Panc1 (cell line): ENCODE results near the gene GRIN2D. TPM values are rescaled to one million over a fixed set of nuclear protein-coding genes. Genes with fewer than 3 reads are reported as not detected.

Experiments
- ATAC-seq: fragments of 200-7000 bp; cut with Tn5 transposase; 2 replicates; pipeline ENCODE4 v1.9.1; 2020; ENCODE audit warnings: mild to moderate bottlenecking, moderate library complexity
- BruUV-seq: library from RNA; stranded (reverse); fragments of 400-500 nt; replicated peaks from 2 replicates; lab custom pipeline; 2021; lab: Mats Ljungman, UMichigan
- CTCF ChIA-PET: fragments of 300-600 bp; sonication (Branson Sonifier 250); formaldehyde crosslinking; loops from one replicate; lab custom pipeline; 2022; ENCODE audit warnings: antibody characterized with exemption; lab: Charles Lee
- POLR2A ChIA-PET: fragments of 300-600 bp; sonication (Branson Sonifier 250); formaldehyde crosslinking; loops from one replicate; lab custom pipeline; 2022; ENCODE audit warnings: antibody characterized with exemption; lab: Charles Lee
- DNase-seq: peaks from one replicate; pipeline ENCODE4 v3.0.0-alpha.2; 2010; ENCODE audit warnings: low read depth, low spot score
- H3K27ac ChIP-seq: 2 replicates; pipeline ENCODE4 v1.5.1; 2011; ENCODE audit warnings: mild to moderate bottlenecking, low read length, inconsistent platforms
- H3K27me3 ChIP-seq: fragments of 200-500 bp; sonication (Bioruptor generic); 2 replicates; pipeline ENCODE4 v1.6.0; 2014; ENCODE audit warnings: low read length, inconsistent platforms; ENCODE audit not compliant: control insufficient read depth, insufficient read depth
- H3K36me3 ChIP-seq: fragments of 200-500 bp; sonication (Bioruptor generic); 2 replicates; pipeline ENCODE4 v1.5.1; 2014; ENCODE audit warnings: inconsistent platforms, mild to moderate bottlenecking, low read length, moderate library complexity; ENCODE audit not compliant: control insufficient read depth, insufficient read depth
- H3K4me1 ChIP-seq: 2 replicates; pipeline ENCODE4 v1.5.1; 2011; ENCODE audit warnings: inconsistent platforms, mild to moderate bottlenecking, low read length, moderate library complexity; ENCODE audit not compliant: control insufficient read depth, insufficient read depth
- H3K4me3 ChIP-seq, 2 experiments: 2 replicates each; pipeline ENCODE4 v1.5.1; 2011 to 2012; ENCODE audit warnings: low read depth in 2 of 2, low read length in 2 of 2, mild to moderate bottlenecking in 2 of 2, inconsistent platforms in 1 of 2, moderate library complexity in 1 of 2
- H3K9me3 ChIP-seq: fragments of 200-500 bp; sonication (Bioruptor generic); 2 replicates; pipeline ENCODE4 v1.5.1; 2014; ENCODE audit warnings: low read depth, mild to moderate bottlenecking, inconsistent platforms, low read length, moderate library complexity; ENCODE audit not compliant: control insufficient read depth, insufficient read depth
- CTCF ChIP-seq: fragments of 450-650 bp; IDR thresholded peaks from 2 replicates; pipeline ENCODE4 v1.5.1; 2017; ENCODE audit warnings: mild to moderate bottlenecking
- POLR2AphosphoS5 ChIP-seq: IDR thresholded peaks from 2 replicates; pipeline ENCODE4 v1.6.1; 2012; ENCODE audit warnings: mild to moderate bottlenecking, low read depth, low read length, moderate library complexity
- REST ChIP-seq, 2 experiments: IDR thresholded peaks; 2 replicates each; pipeline ENCODE4 v1.6.1; 2011 to 2012; ENCODE audit warnings: low read depth in 2 of 2, control low read depth in 1 of 2, low read length in 1 of 2, mild to moderate bottlenecking in 1 of 2, moderate library complexity in 1 of 2; ENCODE audit not compliant: insufficient read depth in 1 of 2
- SIN3A ChIP-seq: IDR thresholded peaks from 2 replicates; pipeline ENCODE4 v1.6.1; 2012; ENCODE audit warnings: low read depth, mild to moderate bottlenecking, low read length, moderate library complexity, borderline replicate concordance; ENCODE audit not compliant: insufficient read depth
- TCF7L2 ChIP-seq: IDR thresholded peaks from 2 replicates; pipeline ENCODE4 v1.6.1; 2011; ENCODE audit warnings: mild to moderate bottlenecking, low read depth, low read length, inconsistent platforms
- in situ Hi-C: cut with HindIII; loops from 2 replicates; pipeline ENCODE4 v1.10.0; 2016; ENCODE audit warnings: low sequenced_read_pairs, low pct_unique_long_range_greater_than_20kb
- intact Hi-C: fragments of 100-400 bp; cut with micrococcal nuclease; formaldehyde crosslinking; loops from one replicate; pipeline ENCODE4 v1.10.0; 2022; ENCODE audit not compliant: unreplicated experiment
- total RNA-seq: library from RNA; stranded (reverse); gene quantifications from one replicate; pipeline ENCODE4 v1.2.1, GENCODE V29; 2021; ENCODE audit not compliant: unreplicated experiment

The GRIN2D gene
- total RNA-seq, 1 experiment from 2014 or later, result 6.2 TPM

- no peaks in the 10 kb centered on the region; the same call in 1 of the 2 replicates for H3K4me1 ChIP-seq
- no peaks in the 10 kb centered on the region for H3K9me3 ChIP-seq
- peak overlapping the region; percentile 96 for H3K27ac ChIP-seq
- POLR2A ChIA-PET, result interaction anchor here (0.5 to 1.0 kb wide), 2 partner anchors 15 to 29 kb away, joined by 3 read pairs; no protein-coding TSS in a partner anchor
- CTCF ChIA-PET, result no interaction called here
- no peaks in the 10 kb centered on the region for H3K27me3 ChIP-seq
- intact Hi-C loops (no loop called here), in situ Hi-C loops (no loop called here)
- ATAC-seq (peak; percentile 95), DNase-seq (no peak)
- no peaks in the 10 kb centered on the region; the same call in 1 of the 2 replicates for H3K36me3 ChIP-seq
- TF ChIP-seq POLR2AphosphoS5, result peak; percentile 56; the same call in 1 of the 2 replicates
- no peak for TF ChIP-seq REST (IDR thresholded peaks at IDR 0.05; ENCODE audit: insufficient read depth in 1 of 2, low read depth in 2 of 2, low read length in 1 of 2)
- no peak for TF ChIP-seq SIN3A
- TF ChIP-seq CTCF, result no peak
- no peak for TF ChIP-seq TCF7L2
- peak overlapping the region; percentile 54 to 73 for H3K4me3 ChIP-seq
- BruUV-seq, result no TSS peak
Measured at GRCh38 chr19:48362716-48363499, 30.6 kb upstream of the GRIN2D start.

GRCh38 chr19:48363500-48363809 lies 30.0 kb upstream of the GRIN2D start:
- peak; percentile 23 for ATAC-seq
- TF ChIP-seq TCF7L2 (no peak), REST (IDR thresholded peaks at IDR 0.05; ENCODE audit: insufficient read depth in 1 of 2, low read depth in 2 of 2, low read length in 1 of 2) (no peak), SIN3A (no peak), POLR2AphosphoS5 (no peak), CTCF (no peak)
- CTCF ChIA-PET, result no interaction called here
- peak overlapping the region; percentile 96 for H3K27ac ChIP-seq
- in situ Hi-C loops, result no loop called here
- H3K4me3 ChIP-seq, result peak overlapping the region; percentile 54 to 73
- POLR2A ChIA-PET, result interaction anchor here (0.6 to 1.0 kb wide), 3 partner anchors 22 to 1351 kb away, joined by 3 to 13 read pairs (median 4); no protein-coding TSS in a partner anchor
- no TSS peak for BruUV-seq
- no peaks in the 10 kb centered on the region for H3K9me3 ChIP-seq
- no peaks in the 10 kb centered on the region for H3K27me3 ChIP-seq
- no peaks in the 10 kb centered on the region; the same call in 1 of the 2 replicates for H3K4me1 ChIP-seq
- intact Hi-C loops, result no loop called here
- H3K36me3 ChIP-seq, result no peaks in the 10 kb centered on the region; the same call in 1 of the 2 replicates
- DNase-seq, result no peak
